Subcutaneous abdominal adipose tissue (tissue), 5 donors: Measurements from ENCODE around the gene OR10V1.
"Not testable (repeated sequence)": the region's sequence is repeated elsewhere in the genome, so short reads cannot be mapped to it uniquely, and the experiment has no call there.

Experiments
- H3K27ac ChIP-seq: one replicate; pipeline ENCODE4 v1.7.0; 2013; ENCODE audit warnings: low read depth, mild to moderate bottlenecking, inconsistent platforms, low read length, moderate library complexity
- H3K27me3 ChIP-seq, 5 donors: one replicate each; pipeline ENCODE4 v1.7.0; 2013; ENCODE audit warnings: low read length in 5 of 5, inconsistent platforms in 1 of 5; ENCODE audit not compliant: control insufficient read depth in 5 of 5, insufficient read depth in 4 of 5
- H3K36me3 ChIP-seq, 5 donors: one replicate each; pipeline ENCODE4 v1.7.0; 2013; ENCODE audit warnings: low read length in 5 of 5; ENCODE audit not compliant: control insufficient read depth in 5 of 5, insufficient read depth in 5 of 5
- H3K4me1 ChIP-seq, 5 donors: one replicate each; pipeline ENCODE4 v1.7.0; 2013; ENCODE audit warnings: low read length in 5 of 5, mild to moderate bottlenecking in 3 of 5, moderate library complexity in 1 of 5; ENCODE audit not compliant: control insufficient read depth in 5 of 5, insufficient read depth in 5 of 5
- H3K4me3 ChIP-seq, 5 donors: one replicate each; pipeline ENCODE4 v1.7.0; 2013; ENCODE audit warnings: low read length in 5 of 5, low read depth in 1 of 5
- H3K9ac ChIP-seq, 5 donors: one replicate each; pipeline ENCODE4 v1.7.0; 2013; ENCODE audit warnings: low read length in 5 of 5, mild to moderate bottlenecking in 4 of 5, moderate library complexity in 3 of 5
- H3K9me3 ChIP-seq, 5 donors: one replicate each; pipeline ENCODE4 v1.7.0; 2013; ENCODE audit warnings: low read length in 5 of 5; ENCODE audit not compliant: control insufficient read depth in 5 of 5
- donor health status: healthy.
- donor health status: healthy.
- donor health status: healthy.
- donor health status: healthy.
- donor health status: healthy.

Gene OR10V1

DNA sequence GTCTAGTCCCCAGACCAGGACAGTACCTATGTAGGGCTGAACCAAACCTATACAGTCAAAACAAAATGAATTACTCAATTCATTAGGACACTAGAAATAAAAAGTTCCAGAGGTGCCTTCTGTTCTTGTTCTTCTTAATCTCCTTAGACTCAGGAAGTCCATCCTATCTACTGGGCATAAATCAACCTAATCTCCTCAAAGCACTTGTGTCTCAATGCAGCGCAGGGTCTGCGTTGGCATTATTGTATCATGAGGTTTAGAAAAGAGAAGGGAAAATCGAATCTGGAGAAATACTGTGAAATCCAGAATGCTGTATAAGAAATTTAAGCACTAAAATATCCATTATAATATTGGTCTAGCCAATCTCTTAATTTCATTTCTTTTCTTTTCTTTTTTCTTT is 2.4 kb upstream of the OR10V1 start:
- H3K27ac ChIP-seq = no peak overlapping the region
- H3K9me3 ChIP-seq = no peaks in the 10 kb centered on the region
- no peak overlapping the region for H3K4me3 ChIP-seq
- no peak overlapping the region for H3K9ac ChIP-seq
- H3K4me1 ChIP-seq = no peaks in the 10 kb centered on the region
- no peaks in the 10 kb centered on the region for H3K36me3 ChIP-seq
- peaks cover 0 to 3% (median 0%) of the 10 kb centered on the region in 5 donors for H3K27me3 ChIP-seq

DNA sequence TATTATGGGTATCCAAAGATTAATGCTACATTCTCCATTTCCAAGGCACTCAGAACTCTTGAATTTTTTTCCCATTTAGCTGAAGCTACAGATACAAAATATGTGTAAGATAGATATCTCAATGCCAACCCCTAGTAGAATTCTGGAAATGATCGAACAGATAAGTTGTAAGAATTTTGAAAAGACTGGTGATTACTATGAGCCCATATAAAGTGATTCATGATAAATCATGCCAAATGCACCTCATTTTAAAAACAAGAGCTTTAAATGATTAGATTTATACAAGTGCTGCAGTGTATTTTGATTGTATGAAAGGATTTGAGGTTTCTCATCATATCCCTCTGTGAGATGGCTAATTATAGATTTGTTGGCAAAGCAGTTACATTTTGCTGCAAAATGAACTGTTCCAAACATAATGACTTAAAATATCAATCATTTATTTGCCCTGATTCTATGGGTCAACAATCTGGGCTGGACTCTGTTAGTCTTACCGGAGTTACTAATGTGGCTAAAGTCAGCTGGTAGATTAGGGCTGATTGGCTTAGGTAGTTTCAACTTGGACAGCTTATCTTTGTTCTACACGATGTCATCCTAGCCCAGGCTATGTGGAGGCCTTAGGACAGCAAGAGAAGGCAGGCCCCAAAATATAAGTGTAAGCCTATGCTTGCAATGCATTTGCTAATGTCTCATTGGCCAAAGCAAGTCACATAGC is 3.4 kb downstream of the OR10V1 start:
- H3K27ac ChIP-seq = no peak overlapping the region
- H3K9me3 ChIP-seq = no peaks in the 10 kb centered on the region
- H3K9ac ChIP-seq = no peak overlapping the region
- no peak overlapping the region for H3K4me3 ChIP-seq
- no peaks in the 10 kb centered on the region for H3K4me1 ChIP-seq
- H3K27me3 ChIP-seq = peaks cover 0 to 3% (median 0%) of the 10 kb centered on the region in 5 donors
- no peaks in the 10 kb centered on the region for H3K36me3 ChIP-seq

DNA sequence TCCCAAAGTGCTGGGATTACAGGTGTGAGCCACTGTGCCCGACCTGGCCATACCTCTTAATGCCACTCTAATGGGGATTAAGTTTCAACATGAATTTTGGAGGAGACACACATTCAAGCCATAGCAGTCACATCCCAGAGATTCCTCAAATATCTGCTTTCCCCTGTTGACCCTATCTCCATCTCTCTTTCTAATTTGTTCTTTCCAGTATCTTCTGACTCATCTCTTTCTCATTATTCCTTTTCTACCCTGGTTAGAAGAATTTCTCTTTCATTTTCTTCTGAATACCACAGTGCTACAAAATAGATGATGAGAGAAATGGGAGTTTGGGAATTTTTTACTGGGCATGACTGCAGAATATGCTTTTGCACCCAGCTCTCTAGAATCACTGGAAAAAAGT is 5.1 kb downstream of the OR10V1 start:
- no peak overlapping the region for H3K4me3 ChIP-seq
- H3K9me3 ChIP-seq = no peaks in the 10 kb centered on the region
- H3K27me3 ChIP-seq = peaks cover 0 to 3% (median 0%) of the 10 kb centered on the region in 5 donors
- H3K4me1 ChIP-seq = no peaks in the 10 kb centered on the region
- H3K9ac ChIP-seq = no peak overlapping the region
- no peak overlapping the region for H3K27ac ChIP-seq
- no peaks in the 10 kb centered on the region for H3K36me3 ChIP-seq

DNA sequence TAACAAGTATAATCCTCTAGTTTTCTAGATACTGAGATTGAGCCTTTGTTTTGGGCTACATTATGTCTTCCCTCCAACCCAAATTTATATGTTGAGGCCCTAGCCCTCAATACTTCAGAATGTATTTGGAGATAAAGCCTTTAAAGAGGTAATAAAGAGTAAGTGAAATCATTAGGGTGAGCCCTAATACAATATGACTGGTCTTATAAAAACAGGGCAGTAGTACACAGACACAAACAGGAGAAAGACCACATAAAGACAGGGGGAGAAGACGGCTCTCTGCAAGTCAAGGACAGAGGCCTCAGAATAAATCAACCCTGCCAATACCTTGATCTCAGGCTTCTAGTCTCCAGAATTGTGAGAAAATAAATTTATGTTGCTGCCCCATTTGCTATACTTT is 6.3 kb downstream of the OR10V1 start:
- no peak overlapping the region for H3K4me3 ChIP-seq
- no peaks in the 10 kb centered on the region for H3K36me3 ChIP-seq
- H3K4me1 ChIP-seq = no peaks in the 10 kb centered on the region
- no peaks in the 10 kb centered on the region for H3K9me3 ChIP-seq
- H3K9ac ChIP-seq = no peak overlapping the region
- no peak overlapping the region for H3K27ac ChIP-seq
- no peaks in the 10 kb centered on the region for H3K27me3 ChIP-seq

DNA sequence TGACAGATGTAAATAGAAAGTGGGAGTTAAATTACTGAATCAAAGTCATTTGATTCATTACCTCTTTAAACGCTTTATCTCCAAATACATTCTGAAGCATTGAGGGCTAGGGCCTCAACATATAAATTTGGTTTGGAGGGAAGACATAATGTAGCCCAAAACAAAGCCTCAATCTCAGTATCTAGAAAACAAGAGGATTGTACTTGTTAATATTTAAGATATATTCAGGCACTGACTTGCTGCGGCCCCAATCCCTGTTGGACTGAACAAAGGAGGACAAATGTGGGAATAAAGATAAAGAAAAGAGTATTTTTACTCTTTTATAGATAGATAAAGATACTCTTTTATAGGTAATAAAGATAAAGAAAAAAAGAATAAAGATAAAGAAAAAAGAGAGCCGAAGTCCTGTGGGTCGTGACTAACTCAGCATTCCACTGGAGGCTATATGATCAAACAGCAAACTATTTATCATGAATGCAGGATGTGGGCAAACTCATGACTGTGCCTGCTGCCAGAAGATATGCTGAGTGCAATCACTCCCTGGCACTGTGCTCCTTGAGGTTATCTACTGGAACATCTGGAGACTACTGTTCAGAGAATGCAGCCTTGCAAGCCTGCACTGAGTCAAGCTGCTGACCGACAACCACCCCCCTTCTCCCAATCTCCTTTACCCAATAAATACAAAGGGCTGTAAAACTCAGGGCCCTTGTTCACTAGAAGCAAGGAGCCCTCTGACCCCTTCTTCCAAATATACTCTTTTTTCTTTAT is 6.9 kb downstream of the OR10V1 start:
- Histone ChIP-seq H3K27ac (no peak overlapping the region), H3K4me1 (no peaks in the 10 kb centered on the region), H3K36me3 (no peaks in the 10 kb centered on the region), H3K27me3 (no peaks in the 10 kb centered on the region), H3K9ac (no peak overlapping the region), H3K4me3 (no peak overlapping the region), H3K9me3 (no peaks in the 10 kb centered on the region)

DNA sequence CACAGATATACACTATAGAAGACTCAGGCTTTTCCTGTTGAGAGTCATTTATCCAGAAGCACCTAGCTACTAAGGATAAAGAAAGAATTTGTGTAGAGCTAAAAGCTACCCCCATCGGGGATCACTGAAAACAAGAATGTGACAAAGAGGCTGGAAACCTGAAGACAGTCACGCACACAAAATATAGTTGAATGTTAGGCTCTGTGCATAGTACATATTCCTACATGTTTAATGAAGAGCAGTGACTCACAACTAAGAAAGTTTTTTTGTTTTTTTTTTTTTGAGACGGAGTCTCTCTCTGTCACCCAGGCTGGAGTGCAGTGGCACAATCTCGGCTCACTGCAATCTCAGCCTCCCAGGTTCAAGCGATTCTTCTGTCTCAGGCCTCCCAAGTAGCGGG is 8.4 kb downstream of the OR10V1 start:
- Histone ChIP-seq H3K4me1 (no peaks in the 10 kb centered on the region), H3K36me3 (no peaks in the 10 kb centered on the region), H3K27ac (no peak overlapping the region), H3K27me3 (no peaks in the 10 kb centered on the region), H3K9ac (no peak overlapping the region), H3K4me3 (no peak overlapping the region), H3K9me3 (no peaks in the 10 kb centered on the region)

DNA sequence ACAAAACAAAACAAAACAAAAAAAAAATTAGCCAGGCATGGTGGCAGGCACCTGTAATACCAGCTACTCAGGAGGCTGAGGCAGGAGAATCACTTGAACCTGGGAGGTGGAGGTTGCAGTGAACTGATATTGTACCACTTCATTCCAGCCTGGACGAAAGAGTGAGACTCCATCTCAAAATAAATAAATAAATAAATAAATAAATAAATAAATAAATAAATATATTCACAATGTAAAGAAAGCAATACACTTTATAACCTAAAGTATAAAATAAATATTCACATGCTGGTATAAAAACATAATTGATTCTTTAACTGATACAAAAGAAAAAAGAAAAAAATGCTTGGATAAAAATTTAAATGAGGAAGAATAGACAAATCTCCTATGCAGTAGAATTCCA is 10.1 kb downstream of the OR10V1 start:
- H3K27ac ChIP-seq, H3K4me3 ChIP-seq, H3K27me3 ChIP-seq, H3K9ac ChIP-seq, H3K36me3 ChIP-seq, H3K4me1 ChIP-seq, H3K9me3 ChIP-seq: not testable (repeated sequence)

DNA sequence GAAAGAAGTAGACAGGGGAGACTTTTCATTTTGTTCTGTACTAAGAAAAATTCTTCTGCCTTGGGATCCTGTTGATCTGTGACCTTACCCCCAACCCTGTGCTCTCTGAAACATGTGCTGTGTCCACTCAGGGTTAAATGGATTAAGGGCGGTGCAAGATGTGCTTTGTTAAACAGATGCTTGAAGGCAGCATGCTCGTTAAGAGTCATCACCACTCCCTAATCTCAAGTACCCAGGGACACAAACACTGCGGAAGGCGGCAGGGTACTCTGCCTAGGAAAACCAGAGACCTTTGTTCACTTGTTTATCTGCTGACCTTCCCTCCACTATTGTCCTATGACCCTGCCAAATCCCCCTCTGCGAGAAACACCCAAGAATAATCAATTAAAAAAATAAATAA is 13.5 kb downstream of the OR10V1 start:
- H3K9ac ChIP-seq, H3K27ac ChIP-seq, H3K9me3 ChIP-seq, H3K4me1 ChIP-seq, H3K36me3 ChIP-seq, H3K4me3 ChIP-seq, H3K27me3 ChIP-seq: not testable (repeated sequence)

DNA sequence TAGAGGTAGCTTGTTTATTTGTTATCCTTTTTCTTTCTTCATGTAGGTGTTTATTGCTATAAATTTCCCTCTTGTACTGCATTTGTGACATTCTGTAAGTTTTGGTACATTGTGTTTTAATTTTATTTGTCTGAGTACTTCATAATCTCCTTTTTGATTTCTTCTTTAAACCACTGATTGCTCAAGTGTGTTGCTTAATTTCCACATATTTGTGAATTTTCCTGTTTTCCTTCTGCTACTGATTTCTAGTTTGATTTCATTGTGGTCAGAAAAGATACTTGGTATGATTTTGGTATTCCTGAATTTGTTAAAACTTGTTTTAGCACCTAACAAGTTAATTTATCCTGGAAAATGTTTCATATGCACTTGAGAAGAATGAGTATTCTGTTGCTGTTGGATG is 15.1 kb downstream of the OR10V1 start:
- no peak overlapping the region for H3K4me3 ChIP-seq
- H3K27ac ChIP-seq = no peak overlapping the region
- H3K9ac ChIP-seq = no peak overlapping the region
- no peaks in the 10 kb centered on the region for H3K27me3 ChIP-seq
- H3K36me3 ChIP-seq = no peaks in the 10 kb centered on the region
- H3K9me3 ChIP-seq = peaks cover 0 to 3% (median 0%) of the 10 kb centered on the region in 5 donors
- no peaks in the 10 kb centered on the region for H3K4me1 ChIP-seq

DNA sequence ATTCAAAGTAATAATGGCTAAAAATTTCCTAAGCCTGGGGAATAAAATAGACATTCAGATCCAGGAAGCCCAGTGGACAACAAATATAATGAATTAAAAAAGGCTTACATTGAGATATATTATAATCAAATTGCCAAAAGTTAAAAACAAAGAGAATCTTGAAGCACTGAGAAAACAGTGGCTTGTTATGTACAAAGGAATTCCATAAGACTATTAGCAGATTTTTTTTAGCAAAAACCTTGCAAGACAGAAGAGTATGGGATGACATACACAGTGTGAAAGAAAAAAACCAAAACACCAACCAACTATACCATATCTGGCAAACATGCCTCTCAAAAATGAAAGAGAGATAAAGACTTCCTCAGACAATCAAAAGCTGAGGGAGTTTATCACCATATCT is 20.7 kb downstream of the OR10V1 start:
- H3K4me1 ChIP-seq = no peaks in the 10 kb centered on the region
- no peaks in the 10 kb centered on the region for H3K36me3 ChIP-seq
- no peak overlapping the region for H3K4me3 ChIP-seq
- H3K27me3 ChIP-seq = no peaks in the 10 kb centered on the region
- no peak overlapping the region for H3K9ac ChIP-seq
- H3K27ac ChIP-seq = no peak overlapping the region
- peaks cover 8 to 14% (median 11%) of the 10 kb centered on the region in 5 donors for H3K9me3 ChIP-seq
